GM12872 (cell line): Measurements from ENCODE around the gene ARID1B.

Source experiments
- TF ChIP-seq, protein P1 (sequence below): IDR thresholded peaks from 3 replicates; pipeline ENCODE4 v1.5.1; 2011; ENCODE audit warnings: low read depth, mild to moderate bottlenecking, low read length, moderate library complexity; ENCODE audit not compliant: insufficient read depth

The ARID1B gene

DNA sequence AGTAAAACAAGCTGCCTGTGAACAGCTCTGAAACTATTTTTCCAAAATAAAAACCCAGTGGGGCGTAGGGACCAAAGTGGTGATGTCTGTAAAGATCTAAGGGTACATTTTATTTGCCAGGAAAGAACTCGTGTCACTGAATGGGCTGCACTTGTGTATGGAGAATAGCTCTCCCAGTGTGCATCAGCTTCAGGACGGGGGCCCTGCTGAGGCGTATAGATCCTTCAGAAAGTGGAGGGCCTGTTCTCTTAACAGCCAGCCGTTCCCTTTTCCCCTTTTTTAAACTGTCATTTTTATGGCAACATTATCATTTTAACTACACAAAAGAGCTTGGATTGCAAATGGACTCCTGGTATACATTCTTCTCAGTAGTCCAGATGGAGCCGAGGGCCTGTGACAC, 408.8 kb downstream of the ARID1B start:
- TF ChIP-seq, protein P1, sequence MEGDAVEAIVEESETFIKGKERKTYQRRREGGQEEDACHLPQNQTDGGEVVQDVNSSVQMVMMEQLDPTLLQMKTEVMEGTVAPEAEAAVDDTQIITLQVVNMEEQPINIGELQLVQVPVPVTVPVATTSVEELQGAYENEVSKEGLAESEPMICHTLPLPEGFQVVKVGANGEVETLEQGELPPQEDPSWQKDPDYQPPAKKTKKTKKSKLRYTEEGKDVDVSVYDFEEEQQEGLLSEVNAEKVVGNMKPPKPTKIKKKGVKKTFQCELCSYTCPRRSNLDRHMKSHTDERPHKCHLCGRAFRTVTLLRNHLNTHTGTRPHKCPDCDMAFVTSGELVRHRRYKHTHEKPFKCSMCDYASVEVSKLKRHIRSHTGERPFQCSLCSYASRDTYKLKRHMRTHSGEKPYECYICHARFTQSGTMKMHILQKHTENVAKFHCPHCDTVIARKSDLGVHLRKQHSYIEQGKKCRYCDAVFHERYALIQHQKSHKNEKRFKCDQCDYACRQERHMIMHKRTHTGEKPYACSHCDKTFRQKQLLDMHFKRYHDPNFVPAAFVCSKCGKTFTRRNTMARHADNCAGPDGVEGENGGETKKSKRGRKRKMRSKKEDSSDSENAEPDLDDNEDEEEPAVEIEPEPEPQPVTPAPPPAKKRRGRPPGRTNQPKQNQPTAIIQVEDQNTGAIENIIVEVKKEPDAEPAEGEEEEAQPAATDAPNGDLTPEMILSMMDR, result no peak

DNA sequence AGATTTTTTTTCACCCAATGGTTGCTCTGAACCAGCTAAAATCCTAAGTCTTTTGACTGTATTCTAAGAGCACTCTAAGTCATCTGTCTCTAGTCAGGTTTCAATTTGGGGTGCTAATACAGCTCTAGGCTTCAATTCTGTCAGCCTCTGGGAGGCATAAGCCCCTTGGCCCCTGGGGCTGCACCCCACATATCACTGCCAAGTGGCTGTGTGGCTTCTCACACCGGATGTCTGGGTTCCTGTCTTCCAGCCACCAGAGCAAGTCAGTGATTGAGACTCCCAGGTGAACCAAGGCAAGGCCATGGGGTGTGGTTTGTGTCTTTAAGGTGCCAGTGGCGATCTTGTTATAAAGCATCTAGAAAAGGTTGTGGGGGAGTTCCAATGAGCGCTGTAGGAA, 409.6 kb downstream of the ARID1B start:
- TF ChIP-seq, protein P1, result no peak

DNA sequence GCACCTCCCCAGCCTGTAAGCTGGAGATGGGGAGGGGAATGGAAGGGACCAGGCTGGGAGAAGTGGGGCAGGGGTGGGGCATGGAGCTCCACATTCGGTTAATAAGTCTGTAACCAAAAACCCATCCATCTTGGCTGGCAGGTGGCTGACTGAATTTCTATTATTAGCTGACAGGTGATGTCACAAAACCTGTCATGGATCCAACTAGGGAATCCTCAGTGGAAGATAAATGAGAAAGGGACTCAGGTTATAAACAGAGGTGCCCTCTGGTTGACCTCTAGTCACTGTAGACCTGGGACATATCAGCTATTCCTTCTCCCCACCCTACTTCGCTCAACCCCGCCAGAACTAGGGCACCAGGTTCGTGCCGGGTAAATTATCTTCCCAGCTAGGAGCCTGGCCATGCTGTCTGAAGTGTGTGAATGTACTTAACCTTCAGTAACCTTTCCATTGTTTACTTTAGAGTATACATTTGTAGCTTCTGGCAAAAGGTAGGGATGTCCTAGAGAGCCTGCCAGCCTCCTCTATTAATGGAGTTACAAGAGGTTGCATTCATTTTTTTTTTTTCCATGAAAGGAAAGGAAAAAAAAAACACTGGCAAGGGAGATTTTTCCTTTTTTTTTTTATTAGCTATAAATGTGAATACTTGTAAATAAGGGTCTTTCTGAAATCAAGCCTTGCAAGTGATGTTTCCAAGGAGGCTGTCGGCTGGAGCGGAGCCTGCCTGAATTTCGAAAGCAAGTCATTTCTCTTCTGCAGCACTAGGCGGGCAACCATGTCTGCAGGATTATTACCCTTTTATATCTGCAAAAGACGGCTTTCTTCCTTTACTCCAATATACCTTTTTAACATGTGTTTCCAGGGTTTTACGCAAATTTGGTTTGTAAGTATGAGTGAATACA, 410.3 kb downstream of the ARID1B start:
- TF ChIP-seq, protein P1, result no peak

DNA sequence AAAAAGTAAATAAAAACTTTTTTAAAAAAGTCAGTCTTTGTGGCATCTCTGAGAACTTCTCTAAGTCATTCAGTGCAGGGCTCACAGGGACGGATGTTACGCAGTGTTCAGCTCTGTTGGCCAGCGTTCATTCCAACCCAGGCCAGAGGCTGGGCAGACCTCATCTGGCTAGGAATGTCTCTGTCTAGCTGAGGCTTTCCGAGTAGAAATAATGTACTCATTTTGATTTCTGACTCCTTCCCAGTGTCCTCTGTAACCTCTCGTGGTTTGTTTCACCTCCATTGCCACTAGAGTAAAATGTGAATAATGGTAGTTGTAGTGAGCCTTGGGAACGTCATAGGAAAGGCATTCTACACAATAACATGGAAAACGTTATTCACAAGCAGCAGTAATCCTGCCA, 411.0 kb downstream of the ARID1B start:
- TF ChIP-seq, protein P1, result no peak

DNA sequence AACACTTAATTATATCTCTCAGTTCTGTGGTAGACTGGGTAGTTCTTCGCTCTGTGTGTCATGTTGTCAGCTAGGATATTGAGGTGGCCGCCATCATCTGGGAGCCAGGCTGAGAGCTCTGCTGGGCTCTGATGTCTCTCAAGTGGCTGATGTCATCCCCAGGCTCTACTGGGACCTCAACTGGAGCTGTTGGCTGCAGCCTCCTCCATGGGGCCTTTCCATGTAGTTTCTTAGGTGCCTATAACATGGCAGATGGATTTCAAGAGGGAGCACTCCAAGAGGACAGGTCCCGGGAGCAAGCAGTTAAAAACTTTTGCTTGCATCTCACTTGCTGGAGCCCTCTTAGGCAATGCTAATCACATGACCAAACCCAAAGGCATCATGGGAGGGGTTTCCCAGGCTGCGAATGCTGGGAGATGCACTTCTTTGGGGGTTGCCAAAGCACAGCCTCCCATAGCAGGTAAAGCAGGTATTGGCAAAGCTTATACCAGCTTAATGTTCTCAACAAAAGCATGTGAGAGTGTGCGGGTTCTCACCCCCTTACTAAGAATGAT, 416.3 kb downstream of the ARID1B start:
- TF ChIP-seq, protein P1, result no peak

DNA sequence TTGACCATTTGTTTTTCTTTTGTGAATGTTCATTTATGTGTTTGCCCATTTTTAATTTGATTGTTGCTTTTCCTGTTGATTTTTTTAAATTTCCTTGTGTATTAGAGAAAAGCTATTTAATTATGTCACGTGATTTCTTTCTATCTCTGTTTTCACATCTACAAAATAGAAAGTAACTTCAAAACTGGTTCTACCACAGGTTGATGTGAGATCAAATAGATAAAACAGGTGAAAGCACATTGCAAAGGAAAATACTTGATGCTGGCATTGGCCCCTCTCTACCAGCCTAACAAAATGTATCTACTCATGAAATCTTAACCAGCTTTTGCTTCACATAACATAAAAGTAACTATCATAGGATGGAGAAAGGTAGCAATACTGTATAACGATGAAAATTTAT, 416.9 kb downstream of the ARID1B start:
- TF ChIP-seq, protein P1, result no peak

DNA sequence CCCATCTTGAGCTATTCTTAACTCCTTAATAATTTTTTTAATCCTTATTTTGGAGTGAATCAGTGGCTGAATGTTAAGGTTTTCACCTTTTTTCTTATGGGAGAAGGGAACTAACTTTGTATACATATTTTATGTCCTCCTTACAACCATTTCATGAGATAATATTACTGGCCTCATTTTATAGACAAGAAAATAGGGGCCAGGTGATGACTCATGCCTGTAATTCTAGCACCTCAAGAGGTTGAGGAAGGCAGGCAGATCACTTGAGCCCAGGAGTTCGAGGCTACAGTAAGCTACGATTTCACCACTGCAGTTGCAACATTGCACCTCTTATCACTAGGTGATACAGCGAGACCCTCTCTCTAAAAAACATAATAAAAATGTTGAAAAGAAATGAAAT, 417.5 kb downstream of the ARID1B start:
- TF ChIP-seq, protein P1, result no peak
